Right lobe of liver (tissue), 6 donors: ENCODE results near the gene NCAPD2. TPM values are rescaled to one million over a fixed set of nuclear protein-coding genes. Genes with fewer than 3 reads are reported as not detected.

Experiments used
- ATAC-seq, 4 donors: fragments of 200-7000 bp; cut with Tn5 transposase; one replicate each; pipeline ENCODE4 v1.9.1; 2020; ENCODE audit warnings: mild to moderate bottlenecking in 4 of 4, moderate library complexity in 4 of 4
- DNase-seq, 3 donors: peaks; one replicate each; pipeline ENCODE4 v3.0.0-alpha.2; 2020
- H3K27ac ChIP-seq, 3 donors: fragments of 200-600 bp; one replicate each; pipeline ENCODE4 v1.8.0; 2022
- H3K27me3 ChIP-seq, 2 donors: fragments of 200-600 bp; one replicate each; pipeline ENCODE4 v1.8.0; 2022
- H3K36me3 ChIP-seq, 4 donors: fragments of 200-600 bp; sonication (generic) in 1 of 4; one replicate each; pipeline versions ENCODE4 v1.5.1 to v1.8.0; 2017 to 2022; ENCODE audit warnings: control low read depth in 1 of 4
- H3K4me1 ChIP-seq, 4 donors: fragments of 200-600 bp; sonication (generic) in 1 of 4; one replicate each; pipeline versions ENCODE4 v1.5.1 to v1.8.0; 2017 to 2022; ENCODE audit warnings: control low read depth in 1 of 4
- H3K4me3 ChIP-seq, 3 donors: fragments of 200-600 bp; one replicate each; pipeline ENCODE4 v1.8.0; 2022
- H3K9me3 ChIP-seq, 4 donors: fragments of 200-600 bp; sonication (generic) in 1 of 4; one replicate each; pipeline versions ENCODE4 v1.5.1 to v1.8.0; 2017 to 2022; ENCODE audit warnings: control low read depth in 1 of 4
- CTCF ChIP-seq, 4 donors: fragments of 200-600 bp in 3 of 4; fragments of 450-650 bp in 1 of 4; IDR thresholded peaks; one replicate each; pipeline versions ENCODE4 v1.5.1 to v1.8.0; 2016 to 2022; ENCODE audit warnings: antibody characterized with exemption in 4 of 4, mild to moderate bottlenecking in 2 of 4
- POLR2A ChIP-seq: fragments of 450-650 bp; IDR thresholded peaks from one replicate; pipeline ENCODE4 v1.6.1; 2017; ENCODE audit warnings: antibody characterized with exemption, mild to moderate bottlenecking
- WGBS: methylation state at CpG from one replicate; pipeline ENCODE4 v1.1.6; 2018; ENCODE audit warnings: low coverage, low lambda C conversion rate; ENCODE audit not compliant: insufficient coverage; ENCODE audit errors: missing lambda C conversion rate; 5-methylcytosine and 5-hydroxymethylcytosine counted together
- intact Hi-C, 2 donors: fragments of 100-400 bp; cut with DNase I; formaldehyde crosslinking; loops; one replicate each; pipeline versions ENCODE4 v1.11.2 to v1.14.1; 2022
- total RNA-seq, 6 experiments: library from RNA; depleted of rRNA in 2 of 6; stranded (reverse); fragments of >200 nt in 2 of 6; fragmentation: NEBNext Ultra II Directional in 3 of 6; extraction: Animal tissue kit (Norgen Biotek cat#: 25700) in 3 of 6; gene quantifications; one replicate each; pipeline versions ENCODE4 v1.1.0 to v1.2.4, GENCODE V29; 2016 to 2023
- donor health status: DM: no; HTN: yes; CAD: no.
- donor health status: DM: no; HTN: no; CAD: no.
- donor health status: DM: no; HTN: no; CAD: no.
- donor health status: DM: no; HTN: yes; CAD: no.
- donor health status: DM: no; HTN: yes; CAD: no.

Gene NCAPD2
- total RNA-seq, 6 experiments from 2014 or later: 6.2 to 40.9 (median 8.4) TPM

GRCh38 chr12:6534695-6534944 is 40.7 kb downstream of the NCAPD2 start:
- peaks cover 7 to 50% (median 24%) of the 10 kb centered on the region in 4 donors for H3K36me3 ChIP-seq
- H3K4me1 ChIP-seq: peaks cover 5 to 39% (median 20%) of the 10 kb centered on the region in 4 donors
- peak overlapping the region; percentile 82 to 99 (median 88) for H3K4me3 ChIP-seq
- intact Hi-C loops: loop anchor here in 1 of 2 donors (10.0 kb wide), 1 partner anchor 200 kb away; no protein-coding TSS in a partner anchor
- no CpG with 5 or more reads among the region's 25 CpGs for WGBS
- DNase-seq (no peak), ATAC-seq (peak; percentile 12 to 37 (median 34))
- H3K9me3 ChIP-seq: no peaks in the 10 kb centered on the region
- TF ChIP-seq CTCF (IDR thresholded peaks at IDR 0.05) (no peak), POLR2A (no peak)
- peak overlapping the region; percentile 93 to 97 (median 95) for H3K27ac ChIP-seq
- no peaks in the 10 kb centered on the region for H3K27me3 ChIP-seq

DNA sequence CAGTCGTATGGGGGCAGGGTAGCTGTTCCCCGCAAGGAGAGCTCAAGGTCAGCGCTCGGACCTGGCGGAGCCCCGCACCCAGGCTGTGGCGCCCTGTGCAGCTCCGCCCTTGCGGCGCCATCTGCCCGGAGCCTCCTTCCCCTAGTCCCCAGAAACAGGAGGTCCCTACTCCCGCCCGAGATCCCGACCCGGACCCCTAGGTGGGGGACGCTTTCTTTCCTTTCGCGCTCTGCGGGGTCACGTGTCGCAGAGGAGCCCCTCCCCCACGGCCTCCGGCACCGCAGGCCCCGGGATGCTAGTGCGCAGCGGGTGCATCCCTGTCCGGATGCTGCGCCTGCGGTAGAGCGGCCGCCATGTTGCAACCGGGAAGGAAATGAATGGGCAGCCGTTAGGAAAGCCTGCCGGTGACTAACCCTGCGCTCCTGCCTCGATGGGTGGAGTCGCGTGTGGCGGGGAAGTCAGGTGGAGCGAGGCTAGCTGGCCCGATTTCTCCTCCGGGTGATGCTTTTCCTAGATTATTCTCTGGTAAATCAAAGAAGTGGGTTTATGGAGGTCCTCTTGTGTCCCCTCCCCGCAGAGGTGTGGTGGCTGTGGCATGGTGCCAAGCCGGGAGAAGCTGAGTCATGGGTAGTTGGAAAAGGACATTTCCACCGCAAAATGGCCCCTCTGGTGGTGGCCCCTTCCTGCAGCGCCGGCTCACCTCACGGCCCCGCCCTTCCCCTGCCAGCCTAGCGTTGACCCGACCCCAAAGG is 41.2 kb downstream of the NCAPD2 start:
- no peaks in the 10 kb centered on the region for H3K27me3 ChIP-seq
- DNase-seq: peak; percentile 80 to 87 (median 81)
- peak overlapping the region; percentile 93 to 97 (median 95) for H3K27ac ChIP-seq
- ATAC-seq: peak; percentile 9 to 28 (median 25)
- H3K4me3 ChIP-seq: peak overlapping the region; percentile 82 to 99 (median 88)
- peaks cover 5 to 39% (median 20%) of the 10 kb centered on the region in 4 donors for H3K4me1 ChIP-seq
- intact Hi-C loops: loop anchor here in 1 of 2 donors (10.0 kb wide), 1 partner anchor 200 kb away; no protein-coding TSS in a partner anchor
- TF ChIP-seq CTCF (IDR thresholded peaks at IDR 0.05): no peak
- no peak for TF ChIP-seq POLR2A
- H3K36me3 ChIP-seq: peaks cover 7 to 45% (median 23%) of the 10 kb centered on the region in 4 donors
- no peaks in the 10 kb centered on the region for H3K9me3 ChIP-seq
- WGBS: 0% methylated on average over 14 of the region's 52 CpGs

- Histone ChIP-seq H3K4me3 (peak overlapping the region; percentile 82 to 99 (median 88)), H3K27me3 (no peaks in the 10 kb centered on the region), H3K27ac (peak overlapping the region; percentile 93 to 97 (median 95)), H3K9me3 (no peaks in the 10 kb centered on the region), H3K4me1 (peaks cover 5 to 39% (median 20%) of the 10 kb centered on the region in 4 donors), H3K36me3 (peaks cover 7 to 40% (median 22%) of the 10 kb centered on the region in 4 donors)
- no peak for DNase-seq
- intact Hi-C loops: loop anchor here in 1 of 2 donors (10.0 kb wide), 1 partner anchor 201 kb away; no protein-coding TSS in a partner anchor
- WGBS: 0% methylated on average over 4 of the region's 6 CpGs
- TF ChIP-seq POLR2A (no peak), CTCF (IDR thresholded peaks at IDR 0.05) (no peak)
- no peak for ATAC-seq
These were observed 41.7 kb downstream of the NCAPD2 start for GRCh38 chr12:6535697-6535946.

DNA sequence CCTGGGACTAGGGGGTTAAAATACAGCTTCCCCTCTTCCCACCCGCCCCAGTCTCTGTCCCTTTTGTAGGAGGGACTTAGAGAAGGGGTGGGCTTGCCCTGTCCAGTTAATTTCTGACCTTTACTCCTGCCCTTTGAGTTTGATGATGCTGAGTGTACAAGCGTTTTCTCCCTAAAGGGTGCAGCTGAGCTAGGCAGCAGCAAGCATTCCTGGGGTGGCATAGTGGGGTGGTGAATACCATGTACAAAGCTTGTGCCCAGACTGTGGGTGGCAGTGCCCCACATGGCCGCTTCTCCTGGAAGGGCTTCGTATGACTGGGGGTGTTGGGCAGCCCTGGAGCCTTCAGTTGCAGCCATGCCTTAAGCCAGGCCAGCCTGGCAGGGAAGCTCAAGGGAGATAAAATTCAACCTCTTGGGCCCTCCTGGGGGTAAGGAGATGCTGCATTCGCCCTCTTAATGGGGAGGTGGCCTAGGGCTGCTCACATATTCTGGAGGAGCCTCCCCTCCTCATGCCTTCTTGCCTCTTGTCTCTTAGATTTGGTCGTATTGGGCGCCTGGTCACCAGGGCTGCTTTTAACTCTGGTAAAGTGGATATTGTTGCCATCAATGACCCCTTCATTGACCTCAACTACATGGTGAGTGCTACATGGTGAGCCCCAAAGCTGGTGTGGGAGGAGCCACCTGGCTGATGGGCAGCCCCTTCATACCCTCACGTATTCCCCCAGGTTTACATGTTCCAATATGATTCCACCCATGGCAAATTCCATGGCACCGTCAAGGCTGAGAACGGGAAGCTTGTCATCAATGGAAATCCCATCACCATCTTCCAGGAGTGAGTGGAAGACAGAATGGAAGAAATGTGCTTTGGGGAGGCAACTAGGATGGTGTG is 42.3 kb downstream of the NCAPD2 start:
- no peak for ATAC-seq
- H3K27me3 ChIP-seq: no peaks in the 10 kb centered on the region
- 27% methylated on average over 9 of the region's 10 CpGs for WGBS

More for the DNA sequence above, 42.3 kb downstream of the NCAPD2 start:
- peak overlapping the region; percentile 93 to 97 (median 95) for H3K27ac ChIP-seq
- TF ChIP-seq POLR2A (no peak), CTCF (IDR thresholded peaks at IDR 0.05) (no peak)
- H3K9me3 ChIP-seq: no peaks in the 10 kb centered on the region
- intact Hi-C loops: loop anchor here in 1 of 2 donors (10.0 kb wide), 1 partner anchor 201 kb away; no protein-coding TSS in a partner anchor
- H3K4me3 ChIP-seq: peak overlapping the region; percentile 82 to 99 (median 88)
- H3K36me3 ChIP-seq: peaks cover 7 to 34% (median 22%) of the 10 kb centered on the region in 4 donors
- no peak for DNase-seq
- H3K4me1 ChIP-seq: peaks cover 5 to 40% (median 20%) of the 10 kb centered on the region in 4 donors
